Measurements from ENCODE around the gene FOXP3.
"Not testable (repeated sequence)": the region's sequence is repeated elsewhere in the genome, so short reads cannot be mapped to it uniquely, and the experiment has no call there.

Gene FOXP3, protein sequence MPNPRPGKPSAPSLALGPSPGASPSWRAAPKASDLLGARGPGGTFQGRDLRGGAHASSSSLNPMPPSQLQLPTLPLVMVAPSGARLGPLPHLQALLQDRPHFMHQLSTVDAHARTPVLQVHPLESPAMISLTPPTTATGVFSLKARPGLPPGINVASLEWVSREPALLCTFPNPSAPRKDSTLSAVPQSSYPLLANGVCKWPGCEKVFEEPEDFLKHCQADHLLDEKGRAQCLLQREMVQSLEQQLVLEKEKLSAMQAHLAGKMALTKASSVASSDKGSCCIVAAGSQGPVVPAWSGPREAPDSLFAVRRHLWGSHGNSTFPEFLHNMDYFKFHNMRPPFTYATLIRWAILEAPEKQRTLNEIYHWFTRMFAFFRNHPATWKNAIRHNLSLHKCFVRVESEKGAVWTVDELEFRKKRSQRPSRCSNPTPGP

DNA sequence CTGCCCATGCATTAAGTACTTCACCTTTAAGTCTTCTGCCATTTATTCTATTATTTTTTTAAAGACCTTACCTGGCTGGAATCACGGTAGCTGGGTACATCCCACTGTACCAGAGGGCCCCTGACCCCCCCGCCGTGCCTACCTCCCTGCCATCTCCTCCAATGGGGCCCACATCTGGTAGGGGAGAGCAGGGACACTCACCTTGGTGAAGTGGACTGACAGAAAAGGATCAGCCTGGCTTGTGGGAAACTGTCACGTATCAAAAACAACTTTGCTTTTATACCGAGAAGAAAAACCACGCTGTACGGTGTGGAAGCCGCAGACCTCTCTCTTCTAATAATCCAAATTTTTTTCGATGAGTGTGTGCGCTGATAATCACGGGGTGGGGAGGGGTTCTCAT lies at the start of gene FOXP3:
Gene FOXP3 (minus strand): TSS at position 251 of the 400 bp plus-strand sequence. CDS start 6,205 bp downstream, outside the sequence.
- DNase-seq, result no peak

DNA sequence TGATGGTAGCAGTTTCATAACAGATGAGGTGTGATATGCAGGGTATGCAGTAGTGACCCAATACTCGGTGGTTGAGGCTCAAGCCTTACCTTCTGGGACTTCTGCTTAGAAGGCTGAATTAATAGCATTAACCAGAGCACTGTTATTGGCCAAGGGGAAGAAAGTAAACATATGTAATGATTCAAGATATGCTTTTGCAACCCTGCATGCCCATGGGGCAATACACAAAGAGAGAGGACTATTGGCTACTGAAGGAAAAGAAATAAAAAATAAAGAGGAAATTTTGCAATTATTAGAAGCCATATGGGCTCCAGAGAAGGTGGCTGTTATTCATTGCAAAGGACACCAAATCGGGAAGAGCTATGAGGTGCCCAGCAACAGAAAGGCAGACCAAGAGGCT lies 47.7 kb upstream of the FOXP3 start:
- no peak for DNase-seq

DNA sequence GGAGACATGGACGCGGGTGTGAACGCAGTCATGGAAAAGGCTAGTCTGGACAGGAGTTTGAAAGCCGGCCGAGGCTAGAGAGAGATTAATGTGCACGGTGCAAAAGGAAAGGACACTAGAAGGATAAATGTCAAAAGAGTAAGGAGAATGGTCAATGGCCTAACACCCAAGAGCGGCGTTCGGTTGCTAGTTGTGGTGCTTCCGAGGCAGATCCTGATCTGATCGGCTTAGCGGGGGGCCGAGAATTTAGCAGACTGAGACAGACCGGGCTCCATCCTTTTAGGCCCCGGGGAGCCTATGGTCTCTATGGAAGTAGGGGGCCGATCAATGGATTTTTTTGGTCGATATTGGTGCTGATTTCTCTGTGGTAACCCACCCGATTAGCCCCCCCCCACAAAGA lies 45.9 kb upstream of the FOXP3 start:
- no peak for DNase-seq

DNA sequence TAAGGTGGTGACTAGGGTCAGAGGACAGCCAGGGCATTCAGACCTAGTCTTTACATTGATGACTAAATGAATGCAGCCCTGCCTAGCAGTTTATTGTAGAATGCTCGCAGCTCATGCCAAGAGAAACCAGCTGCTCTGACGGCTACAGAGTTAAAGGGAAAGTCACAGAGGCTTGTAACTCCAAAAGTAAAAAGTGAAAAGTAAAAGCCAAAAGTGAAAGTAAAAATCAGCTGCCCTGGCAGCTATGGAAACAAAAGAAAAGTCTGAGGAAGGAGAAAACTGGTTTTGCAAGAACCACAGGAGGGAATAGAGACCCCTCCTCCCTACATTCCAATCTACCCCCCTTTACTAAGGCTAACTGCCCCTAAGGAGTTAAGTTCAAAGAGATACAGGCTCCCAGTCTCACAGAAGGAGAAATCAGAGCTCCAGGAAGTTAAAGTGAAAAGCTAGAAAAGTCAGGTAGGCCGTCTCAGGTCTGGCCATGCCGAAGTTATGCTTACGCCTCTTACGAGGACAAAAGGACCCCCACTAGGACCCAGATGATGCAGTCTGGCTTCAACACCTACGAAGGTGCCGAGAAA lies 45.0 kb upstream of the FOXP3 start:
- DNase-seq, result no peak

DNA sequence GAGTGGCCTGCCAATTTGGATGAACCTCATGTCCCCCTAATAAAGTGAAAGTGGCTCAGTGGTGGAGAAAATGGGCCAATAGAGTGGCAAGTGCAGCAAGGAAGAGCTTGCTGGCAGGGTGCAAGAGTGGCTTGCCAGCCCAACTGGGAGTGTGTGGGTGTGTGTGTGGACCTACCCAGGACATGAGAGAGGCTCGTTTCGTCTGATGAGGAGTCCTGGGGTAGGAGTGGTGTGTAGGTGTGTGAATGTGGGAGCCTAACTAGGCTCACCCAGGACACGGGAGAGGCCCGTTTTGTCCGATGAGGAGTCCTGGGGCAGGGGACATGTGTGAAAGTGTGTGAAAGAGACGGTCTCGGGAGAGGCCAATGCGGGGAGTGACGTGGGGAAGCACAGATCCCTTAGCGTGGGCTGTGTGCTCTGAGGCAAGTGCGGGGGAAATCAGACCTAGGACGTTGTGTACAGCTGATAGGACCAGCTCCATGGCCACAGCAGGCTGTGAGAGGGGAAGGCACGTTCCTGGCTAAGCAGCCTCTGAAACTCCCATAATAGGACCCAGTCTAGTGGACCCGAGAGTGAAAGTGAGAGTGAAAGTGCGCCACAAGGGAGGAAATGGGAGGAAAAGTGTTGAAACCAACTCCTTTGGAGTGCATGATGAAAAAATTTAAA lies 44.2 kb upstream of the FOXP3 start:
- no peak for DNase-seq

DNA sequence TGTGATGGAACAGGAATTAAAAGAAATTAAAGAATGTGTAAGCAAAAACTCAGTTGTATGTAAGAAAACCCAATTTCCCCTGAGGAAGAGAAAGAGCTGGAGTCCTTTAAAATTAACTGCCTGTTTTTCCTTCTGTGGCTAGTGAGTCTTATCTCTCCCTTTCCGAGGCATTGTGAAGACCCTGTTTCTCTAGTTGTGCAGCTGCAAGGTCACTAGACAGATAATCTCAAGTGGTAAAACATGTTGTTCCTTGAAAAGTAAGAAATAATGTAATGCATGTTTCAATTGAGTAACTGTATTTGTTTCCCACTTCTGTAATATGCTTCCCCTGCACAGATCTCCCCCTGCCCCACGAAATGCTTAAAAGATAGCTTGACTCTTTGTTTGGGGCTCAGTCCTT lies 43.3 kb upstream of the FOXP3 start:
- DNase-seq, result not testable (repeated sequence)

DNA sequence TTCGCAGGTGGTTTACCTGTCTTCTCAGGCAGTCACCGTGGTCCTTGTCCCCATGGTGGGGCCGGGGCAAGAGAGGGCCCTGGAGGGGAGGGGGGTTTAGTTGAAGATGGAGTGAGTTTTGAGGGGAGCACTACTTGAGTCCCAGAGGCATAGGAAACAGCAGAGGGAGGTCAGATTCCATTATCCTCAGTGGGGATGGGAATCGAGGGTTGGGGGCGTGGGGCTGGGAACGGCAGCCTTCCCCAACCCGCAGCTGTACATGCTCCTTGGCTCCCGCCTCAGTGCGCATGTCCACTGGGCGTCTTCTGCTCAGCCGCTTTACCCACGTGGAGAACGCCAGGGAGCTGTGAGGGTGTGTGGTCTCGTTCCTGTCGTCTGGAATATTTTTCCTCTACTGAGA lies 38.8 kb upstream of the FOXP3 start, which contains the start of gene GAGE10:
Gene GAGE10 (plus strand): TSS at position 301 of the 400 bp plus-strand sequence. CDS start 1,214 bp downstream, outside the sequence.
- DNase-seq, result no peak

DNA sequence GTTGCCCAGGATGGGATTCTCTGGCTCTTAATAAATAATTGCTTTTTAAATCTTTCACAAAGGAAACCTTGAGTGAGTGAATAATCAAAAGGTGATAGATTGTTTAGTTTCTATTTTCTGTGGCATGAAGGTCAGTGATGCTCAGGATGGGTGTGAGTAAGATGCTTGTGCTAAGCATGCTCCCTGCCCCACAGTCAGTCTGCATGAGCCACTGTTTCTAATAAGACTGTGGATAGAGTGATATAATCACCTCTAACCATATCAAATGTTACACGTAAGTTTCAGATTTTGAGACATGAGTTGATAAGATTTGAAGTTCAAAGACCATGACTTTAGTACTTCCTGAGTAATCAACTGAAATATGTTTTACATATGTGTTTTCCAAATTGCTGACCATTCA lies 36.2 kb upstream of the FOXP3 start:
- no peak for DNase-seq

DNA sequence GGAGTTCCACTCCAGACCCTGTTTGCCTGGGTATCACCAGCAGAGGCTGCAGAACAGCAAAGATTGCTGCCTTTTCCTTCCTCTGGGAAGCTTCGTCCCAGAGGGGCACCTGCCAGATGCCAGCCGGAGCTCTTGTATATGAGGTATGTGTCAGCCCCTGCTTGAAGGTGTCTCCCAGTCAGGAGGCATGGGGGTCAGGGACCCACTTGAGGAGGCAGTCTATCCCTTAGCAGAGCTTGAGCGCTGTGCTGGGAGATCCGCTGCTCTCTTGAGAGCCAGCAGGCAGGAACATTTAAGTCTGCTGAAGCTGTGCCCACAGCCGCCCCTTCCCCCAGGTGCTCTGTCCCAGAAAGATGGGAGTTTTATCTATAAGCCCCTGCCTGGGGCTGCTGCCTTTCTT lies 34.8 kb upstream of the FOXP3 start:
- DNase-seq, result not testable (repeated sequence)

DNA sequence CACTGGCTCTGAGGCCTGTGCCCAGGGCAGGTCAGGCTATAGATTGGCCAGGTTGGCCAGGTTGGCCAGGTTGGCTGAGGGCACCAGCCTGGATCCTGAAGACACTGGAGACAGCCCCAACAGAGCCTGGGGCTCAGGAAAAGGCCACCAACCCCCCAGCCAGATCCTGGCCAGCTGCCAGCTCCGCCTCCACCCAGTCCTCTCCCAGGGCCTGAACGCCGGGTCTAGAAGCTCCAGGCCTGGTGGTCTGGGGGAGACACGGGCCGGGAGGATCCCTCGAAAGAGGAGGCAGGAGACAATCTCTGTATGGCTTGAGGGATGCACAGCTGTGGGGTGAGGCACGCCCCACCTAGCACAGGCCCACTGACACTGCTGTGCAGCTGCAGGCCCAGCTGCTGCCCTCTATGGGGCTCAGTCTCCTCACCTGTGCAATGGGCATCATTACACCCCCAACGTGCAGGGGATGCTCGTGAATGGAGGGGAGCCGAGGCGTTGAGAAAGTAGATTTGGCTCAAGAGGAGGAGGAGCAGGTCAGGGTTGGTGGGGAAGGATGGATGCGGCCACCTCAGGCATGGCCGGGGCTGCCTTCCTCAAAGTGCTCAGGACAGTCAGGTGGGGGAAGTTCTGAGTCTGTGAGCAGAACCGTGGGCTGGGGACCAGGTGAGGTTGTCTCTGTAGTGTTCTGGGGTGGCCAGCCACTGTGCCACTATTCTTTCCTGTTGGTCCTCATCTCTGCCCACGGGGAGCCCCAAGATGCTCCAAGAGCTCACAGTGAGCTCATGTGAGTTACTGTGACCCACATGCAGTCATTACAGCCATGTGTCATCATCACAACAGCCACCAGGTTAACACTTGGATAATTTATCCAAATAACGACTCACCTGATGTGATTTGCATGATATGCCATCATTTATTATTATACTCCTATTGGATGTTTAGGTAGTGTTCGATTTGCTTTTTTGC lies 28.2 kb upstream of the FOXP3 start:
- DNase-seq, result no peak

DNA sequence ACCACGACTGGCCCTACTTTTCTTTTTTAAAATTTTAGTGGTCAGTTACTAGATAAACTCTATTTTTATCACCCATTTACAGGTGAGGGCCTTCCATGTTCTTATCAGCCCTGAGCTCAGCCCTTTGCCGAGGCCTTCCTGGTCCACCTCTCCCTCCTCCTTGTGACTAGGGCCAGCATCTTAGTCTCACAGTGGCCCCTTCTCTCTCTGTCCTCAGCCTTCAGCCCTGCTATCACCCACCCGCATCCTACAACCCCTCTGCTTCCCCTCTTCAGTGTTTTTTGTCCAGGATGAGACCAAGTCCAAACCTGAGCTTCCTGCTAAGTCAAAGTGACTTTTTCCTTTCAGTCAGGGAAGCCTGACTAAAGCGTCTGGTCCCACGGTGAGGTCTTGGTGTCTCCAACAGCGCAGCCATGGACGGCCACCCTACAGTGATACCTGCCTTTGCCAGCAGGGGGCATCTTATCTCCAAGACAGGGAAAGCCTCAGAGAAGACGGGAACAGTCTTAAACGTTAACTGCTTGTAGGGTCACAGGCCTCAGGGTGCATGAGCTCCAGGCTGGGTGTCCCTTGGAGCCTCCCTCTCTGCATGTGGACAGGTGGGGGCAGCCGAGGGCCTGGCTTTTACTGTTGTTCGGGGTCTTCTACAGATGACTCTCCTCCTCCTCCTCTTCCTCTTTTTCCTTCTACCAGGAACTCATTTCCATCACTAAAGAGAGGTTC lies 27.3 kb upstream of the FOXP3 start:
- DNase-seq, result peak; percentile 20

DNA sequence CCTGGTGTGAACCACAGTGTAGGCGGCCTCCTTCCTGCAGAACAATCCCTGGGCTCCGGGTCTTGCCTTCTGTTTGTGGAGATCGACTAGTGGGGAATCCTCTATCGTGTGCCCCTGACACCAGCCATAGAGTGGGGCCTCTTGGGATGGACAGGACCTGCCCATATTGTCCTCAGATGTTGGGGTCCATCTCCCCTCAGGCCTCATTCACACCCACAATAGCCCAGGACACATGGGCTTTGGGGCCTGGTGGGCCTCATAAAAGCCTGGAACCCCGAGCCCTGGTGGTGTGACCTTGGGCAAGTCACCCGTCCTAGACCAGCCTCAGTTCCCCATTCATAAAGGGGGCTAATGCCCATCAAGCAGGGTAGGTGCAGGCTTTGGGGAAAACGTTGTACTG lies 25.7 kb upstream of the FOXP3 start:
- no peak for DNase-seq

DNA sequence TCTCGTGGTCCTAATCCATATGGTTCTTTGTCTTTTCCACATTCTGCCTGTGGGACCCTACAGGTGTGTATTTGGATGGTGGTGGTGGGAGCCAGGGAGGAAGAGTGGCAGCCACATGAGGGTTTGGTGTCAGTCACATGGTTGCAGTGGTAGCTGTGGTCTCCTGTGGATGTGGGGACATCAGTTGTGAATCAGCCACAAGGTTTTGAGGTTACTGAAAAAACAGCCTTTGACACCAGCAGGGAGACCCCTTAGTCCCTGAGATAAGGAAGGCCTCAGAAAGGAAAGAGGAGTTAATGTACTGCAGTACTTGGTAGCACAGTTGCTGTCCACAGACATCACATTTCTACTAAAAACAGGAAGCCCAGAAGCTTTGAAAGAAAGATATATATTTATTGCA lies 23.2 kb upstream of the FOXP3 start:
- no peak for DNase-seq

DNA sequence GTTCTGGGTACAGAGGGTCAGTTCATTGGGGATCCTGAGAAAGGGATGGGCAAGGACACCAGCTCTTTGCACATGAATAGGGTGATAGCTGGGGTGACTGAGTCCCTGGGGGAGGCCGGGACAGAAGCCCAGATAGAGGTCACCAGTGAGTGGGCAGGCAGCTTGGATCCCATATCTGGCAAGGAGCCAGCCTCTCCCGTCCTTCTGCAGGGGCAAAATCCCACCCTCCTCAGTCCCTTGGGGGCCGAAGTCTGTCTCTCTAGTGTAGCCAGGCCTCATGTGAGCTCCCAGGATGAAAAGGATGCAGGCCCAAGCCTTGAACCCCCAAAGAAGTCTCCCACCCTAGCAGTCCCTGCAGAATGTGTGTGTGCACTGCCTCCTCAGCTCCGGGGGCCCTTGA lies 22.1 kb upstream of the FOXP3 start:
- no peak for DNase-seq

DNA sequence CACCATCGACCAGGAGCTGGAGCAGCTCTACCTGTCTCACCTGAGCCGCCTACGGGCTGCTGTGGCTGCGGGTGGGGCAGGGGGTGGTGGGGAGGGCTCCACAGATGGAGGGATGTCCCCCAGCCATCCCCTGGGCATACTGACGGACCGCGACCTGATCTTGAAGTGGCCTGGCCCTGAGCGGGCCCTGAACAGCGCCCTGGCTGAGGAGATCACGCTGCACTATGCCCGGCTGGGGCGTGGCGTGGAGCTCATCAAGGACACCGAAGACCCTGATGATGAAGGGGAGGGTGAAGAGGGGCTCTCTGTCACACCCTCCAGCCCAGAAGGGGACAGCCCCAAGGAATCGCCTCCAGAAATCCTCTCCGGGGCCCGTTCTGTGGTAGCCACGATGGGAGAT lies 21.6 kb upstream of the FOXP3 start:
- DNase-seq, result no peak

DNA sequence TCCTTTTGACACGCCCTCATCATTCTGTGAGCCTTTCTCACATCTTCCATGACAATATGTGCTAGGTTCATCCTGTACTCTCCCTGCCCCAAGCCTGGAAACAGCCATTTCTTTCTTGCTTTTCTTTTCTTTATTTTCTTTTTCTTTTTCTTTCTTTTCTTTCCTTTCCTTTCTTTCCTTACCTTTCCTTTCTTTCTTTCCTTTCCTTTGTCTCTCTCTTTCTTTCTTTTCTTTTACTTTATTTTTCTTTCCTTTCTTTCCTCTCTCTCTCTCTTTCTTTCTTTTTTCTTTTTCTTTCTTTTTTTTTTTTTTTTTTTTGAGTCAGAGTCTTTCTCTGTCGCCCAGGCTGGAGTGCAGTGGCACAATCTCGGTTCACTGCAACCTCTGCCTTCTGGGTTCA lies 19.7 kb upstream of the FOXP3 start:
- no peak for DNase-seq

DNA sequence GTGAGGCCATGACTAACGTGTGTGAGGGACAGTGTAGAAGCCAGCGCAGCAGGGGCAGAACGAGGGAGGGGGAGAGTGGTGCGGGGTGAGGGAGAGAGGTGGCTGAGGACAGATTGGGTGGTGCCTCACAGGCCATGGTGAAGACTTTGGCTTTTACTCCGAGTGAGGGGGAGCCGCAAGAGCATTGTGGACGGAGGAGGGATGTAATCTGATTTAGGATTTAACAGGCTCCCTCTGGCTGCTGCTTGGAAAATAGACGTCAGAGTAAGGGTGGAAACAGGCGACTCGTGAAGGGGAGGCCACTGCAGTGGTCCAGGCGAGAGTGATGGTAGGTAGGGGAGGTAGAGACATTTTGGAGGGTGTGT lies 18.1 kb upstream of the FOXP3 start:
- peak; percentile 10 for DNase-seq

DNA sequence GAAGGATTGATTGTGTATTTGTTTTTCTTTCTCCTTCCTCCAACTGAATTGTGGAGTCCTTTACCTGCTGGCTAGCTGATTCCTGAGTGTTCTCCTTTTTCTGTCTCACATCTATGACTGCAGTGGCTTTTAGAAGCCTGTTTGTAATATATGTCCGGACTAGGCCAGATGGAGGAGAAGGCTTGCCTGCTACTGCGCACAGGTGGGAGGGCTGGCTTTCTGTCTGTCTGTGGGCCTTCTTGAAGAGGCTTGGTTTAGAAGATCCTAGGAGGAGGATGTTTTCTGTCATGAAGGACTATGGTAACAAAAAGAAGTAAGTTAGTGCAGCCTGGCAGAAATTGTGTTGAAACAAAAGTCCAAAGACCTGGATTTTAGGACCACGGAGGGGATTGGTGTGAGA lies 13.6 kb upstream of the FOXP3 start:
- DNase-seq, result no peak

DNA sequence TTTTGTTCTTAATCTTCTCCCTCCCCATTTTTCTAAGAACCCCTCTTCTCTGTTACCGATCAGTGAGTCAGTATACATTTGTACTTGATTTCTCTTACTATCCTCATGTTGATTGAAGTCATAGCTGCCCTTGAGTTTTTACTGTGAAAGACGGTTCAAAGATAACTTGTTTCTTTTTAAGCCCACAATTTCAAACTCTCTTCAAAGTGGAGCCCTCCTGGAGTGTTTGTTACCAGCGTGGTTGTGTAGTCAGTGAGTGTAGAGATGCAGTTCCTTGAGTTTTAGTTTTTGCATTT lies 13.0 kb upstream of the FOXP3 start:
- no peak for DNase-seq

DNA sequence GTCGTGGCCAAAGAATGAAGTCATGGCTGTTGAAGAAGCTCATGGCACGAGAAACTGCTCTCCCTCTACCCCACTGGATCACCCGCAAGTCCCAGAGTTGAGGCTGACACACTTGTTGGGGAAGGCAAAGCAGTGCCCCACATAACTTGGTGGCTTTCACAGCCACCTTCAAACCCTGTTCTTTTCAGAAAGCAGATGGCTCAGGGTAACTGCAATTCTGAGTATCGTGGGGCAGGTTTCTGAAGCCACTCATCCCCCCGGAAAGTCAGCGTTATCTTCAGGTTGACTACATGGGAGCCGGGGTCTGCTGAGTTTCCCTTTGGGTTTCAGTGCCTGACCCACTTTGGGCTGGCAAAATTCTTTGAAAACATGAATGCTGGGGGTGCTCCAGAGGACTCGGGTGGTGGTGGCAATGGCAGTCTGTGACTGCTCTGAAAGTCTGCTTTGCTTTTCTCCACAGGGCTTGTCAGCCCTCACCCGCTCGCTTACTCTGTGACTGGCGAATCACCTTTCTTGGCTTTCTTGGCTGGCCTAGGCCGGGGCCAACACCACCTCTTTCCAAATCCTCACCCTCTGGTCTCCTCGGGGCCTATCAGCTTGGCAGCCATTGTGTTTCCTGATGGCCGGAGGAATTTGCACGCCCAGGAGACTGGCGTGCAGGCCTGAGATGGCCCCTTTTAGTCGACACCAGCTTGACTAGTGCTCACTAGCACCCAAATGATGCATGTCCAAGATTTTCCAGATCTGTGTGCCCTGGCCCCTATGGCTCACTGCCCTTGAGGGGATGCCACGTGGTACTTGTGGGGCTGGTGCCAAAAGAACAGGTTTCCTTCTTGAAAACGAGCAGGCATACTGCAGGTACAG lies 12.4 kb upstream of the FOXP3 start:
- no peak for DNase-seq

DNA sequence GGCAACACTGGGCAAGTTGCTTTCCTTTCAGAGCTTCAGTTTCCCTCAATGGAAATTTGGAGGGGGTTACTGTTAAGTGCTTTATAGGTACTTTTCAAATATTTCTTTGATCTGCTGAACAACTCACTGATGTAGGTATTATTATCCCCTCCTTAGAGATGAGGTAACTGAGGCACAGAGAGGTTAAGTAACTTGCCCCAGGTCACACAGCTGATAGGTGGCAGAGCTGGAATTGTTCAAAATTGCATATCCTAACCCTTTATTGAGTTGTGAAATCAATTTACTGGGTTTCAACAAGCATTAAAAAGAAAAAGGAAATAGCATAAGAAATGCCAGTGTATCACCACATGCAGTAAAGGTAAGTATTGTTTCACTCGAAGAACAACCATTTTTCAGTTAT lies 11.7 kb upstream of the FOXP3 start:
- DNase-seq, result no peak

Data from NCI-H146 (cell line).